OCI-LY3 (cell line): ENCODE results near the gene XRCC4.

Experiments used
- CTCF ChIP-seq: fragments of 200-600, 300-600 bp; sonication (generic); IDR thresholded peaks from 2 replicates; pipeline ENCODE4 v1.5.1; 2014; ENCODE audit warnings: antibody characterized with exemption, low read length, low read depth
- EZH2phosphoT487 ChIP-seq: fragments of 200-600 bp; shearing (Covaris generic); IDR thresholded peaks from 2 replicates; pipeline ENCODE4 v1.6.1; 2018; ENCODE audit warnings: antibody characterized with exemption, mixed run types, low read depth

GRCh38 chr5:83104021-83104420, 26.7 kb downstream of the XRCC4 start:
- TF ChIP-seq CTCF (no peak), EZH2phosphoT487 (no peak)
